HuH-7.5 (cell line): Measurements from ENCODE around the gene CEP295NL.
"Not testable (repeated sequence)": the region's sequence is repeated elsewhere in the genome, so short reads cannot be mapped to it uniquely, and the experiment has no call there.

Source experiments
- DNase-seq: peaks from one replicate; pipeline ENCODE4 v3.0.0; 2011; ENCODE audit warnings: low spot score

CEP295NL gene, protein sequence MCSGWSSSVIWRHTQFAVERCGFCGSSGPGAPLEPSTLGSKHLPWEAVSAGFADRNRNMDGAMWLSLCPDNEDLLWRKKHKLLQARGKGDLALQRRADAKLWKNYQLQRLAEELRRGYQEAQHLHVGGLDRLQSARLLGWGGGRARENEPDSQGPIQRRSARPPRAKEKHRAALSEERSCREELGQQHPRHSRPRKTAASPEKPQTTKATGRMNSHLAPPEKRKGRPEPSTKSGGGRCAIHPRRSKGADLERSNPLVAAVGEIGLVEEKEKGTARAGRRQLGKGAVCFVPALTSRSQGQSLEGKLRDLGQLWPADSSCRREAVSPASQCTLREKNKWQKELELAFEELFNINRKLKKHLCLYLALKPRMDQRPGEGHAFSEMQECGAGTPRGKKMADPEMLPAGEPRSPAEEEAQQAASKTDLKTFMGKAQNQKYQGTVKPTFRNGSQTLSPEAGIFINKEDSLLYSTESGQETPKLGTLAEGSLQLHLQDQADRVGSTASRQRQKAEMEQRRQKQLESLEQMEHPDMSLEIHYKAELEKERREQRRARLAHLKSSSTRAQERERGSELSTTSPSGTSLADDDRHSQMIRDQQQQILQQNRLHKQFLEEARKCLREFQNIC

GRCh38 chr17:78903101-78903779, at the start of gene CEP295NL:
CEP295NL (minus strand) TSS chr17:78903201; CDS start chr17:78901828, 1,373 bp downstream.
- no peak for DNase-seq

- DNase-seq = no peak
These were observed 49.7 kb upstream of the CEP295NL start for GRCh38 chr17:78952706-78953105.

DNA sequence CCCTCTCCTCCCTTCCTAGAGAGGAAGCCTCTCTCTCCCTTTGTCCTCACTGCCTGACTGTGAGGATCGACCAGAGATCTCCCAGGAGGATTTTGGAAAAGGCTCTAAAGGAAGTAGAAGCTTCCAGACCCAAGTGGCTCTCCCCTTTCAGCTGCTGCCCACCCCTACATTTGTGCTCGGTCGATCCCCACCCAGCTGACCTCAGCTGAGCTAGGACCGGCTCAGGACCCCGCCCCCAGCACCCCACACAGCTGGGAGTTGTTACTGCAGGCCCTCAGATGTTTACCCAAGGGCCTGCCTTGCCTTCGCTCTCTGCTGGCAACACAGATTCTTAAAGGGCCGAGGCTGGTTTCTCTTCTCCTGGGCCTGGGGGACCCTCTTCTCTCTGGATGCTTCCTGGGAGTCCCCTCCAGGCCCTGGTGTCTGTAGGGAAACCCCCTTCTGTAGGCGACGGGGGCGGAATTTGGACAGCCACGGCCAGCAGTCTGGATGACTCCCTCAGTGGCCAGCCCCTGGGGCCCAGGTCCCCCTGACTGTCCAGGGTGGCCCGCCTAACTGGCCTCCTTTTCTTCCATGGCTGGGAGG, 49.1 kb upstream of the CEP295NL start:
- DNase-seq = no peak

DNA sequence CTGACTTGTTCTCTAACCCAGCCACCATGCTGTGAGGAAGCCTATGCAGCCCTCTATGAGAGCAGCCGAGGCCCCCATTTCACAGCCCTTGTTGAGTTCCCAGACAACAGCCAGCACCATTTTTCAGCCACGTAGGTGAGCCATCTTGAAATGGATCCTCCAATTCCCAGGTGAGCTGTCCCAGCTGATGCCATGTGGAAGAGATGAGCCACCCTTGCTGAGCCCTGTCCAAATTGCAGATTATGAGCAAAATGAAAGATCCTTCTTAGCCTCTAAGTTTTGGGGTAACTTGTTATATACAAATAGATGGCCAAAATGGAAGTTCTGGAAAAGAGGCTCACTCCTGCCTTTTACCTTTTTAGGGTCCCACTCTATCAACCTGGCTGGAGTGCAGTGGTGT, 47.9 kb upstream of the CEP295NL start:
- no peak for DNase-seq

DNA sequence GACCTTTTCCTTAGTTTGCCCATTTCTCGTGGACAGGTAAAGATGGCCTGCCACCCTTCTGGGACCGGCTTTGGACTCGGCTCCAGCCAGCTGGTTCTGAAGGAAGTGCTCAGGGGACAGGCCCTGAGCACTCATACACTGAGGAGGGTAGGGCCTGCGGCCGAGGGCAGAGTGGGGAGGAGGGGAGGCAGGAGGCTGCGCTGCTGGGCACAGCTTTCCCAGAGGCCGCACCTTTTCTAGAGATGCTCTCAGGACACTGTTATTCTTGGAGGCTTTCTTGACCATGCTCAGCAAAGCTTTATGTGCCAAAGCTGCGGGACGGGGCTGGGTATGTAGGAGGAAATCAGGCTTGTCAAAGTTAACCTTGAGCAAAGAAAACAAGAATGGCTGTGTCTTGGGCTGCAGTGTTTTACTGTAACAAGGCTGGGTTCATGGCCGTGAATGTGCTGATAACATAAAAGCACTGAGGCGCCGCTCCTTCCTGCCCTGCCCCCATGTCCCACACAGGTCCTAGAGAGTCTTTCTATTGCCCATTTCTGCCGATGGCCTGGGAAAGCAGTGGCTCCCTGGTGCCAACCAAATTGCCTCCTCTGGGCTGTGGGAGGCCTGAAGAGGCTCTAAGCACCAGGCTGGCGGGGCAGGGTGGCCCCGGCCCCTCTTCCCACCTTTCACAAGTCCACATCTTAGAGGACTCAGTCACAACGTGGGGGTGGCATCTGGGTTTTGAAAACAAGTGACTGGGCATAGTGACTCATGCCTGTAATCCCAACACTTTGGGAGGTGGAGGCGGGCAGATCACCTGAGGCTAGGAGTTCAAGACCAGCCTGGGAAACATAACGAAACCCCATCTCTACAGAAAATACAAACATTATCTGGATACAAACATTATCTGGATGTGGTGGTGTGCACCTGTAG, 44.5 kb upstream of the CEP295NL start:
- no peak for DNase-seq

DNA sequence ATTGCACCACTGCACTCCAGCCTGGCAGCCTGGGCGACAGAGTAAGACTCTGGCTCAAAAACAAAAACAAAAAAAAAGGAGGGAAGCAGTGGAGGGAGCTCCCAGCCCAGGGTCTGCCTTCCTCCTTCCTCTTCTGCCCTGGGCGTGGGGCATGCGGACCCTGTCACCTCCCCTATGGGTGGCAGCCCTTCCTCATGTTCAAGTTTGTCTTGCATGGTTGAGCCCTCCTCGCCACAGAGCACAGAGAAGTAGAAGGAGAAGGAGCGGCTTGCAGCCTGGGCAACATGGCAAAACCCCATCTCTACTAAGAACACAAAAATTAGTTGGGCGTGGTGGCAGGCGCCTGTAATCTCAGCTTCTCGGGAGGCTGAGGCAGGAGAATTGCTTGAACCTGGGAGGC, 43.6 kb upstream of the CEP295NL start:
- no peak for DNase-seq

GRCh38 chr17:78946131-78946530, 43.1 kb upstream of the CEP295NL start:
- DNase-seq = no peak

GRCh38 chr17:78945455-78945854, 42.5 kb upstream of the CEP295NL start:
- DNase-seq = not testable (repeated sequence)

DNA sequence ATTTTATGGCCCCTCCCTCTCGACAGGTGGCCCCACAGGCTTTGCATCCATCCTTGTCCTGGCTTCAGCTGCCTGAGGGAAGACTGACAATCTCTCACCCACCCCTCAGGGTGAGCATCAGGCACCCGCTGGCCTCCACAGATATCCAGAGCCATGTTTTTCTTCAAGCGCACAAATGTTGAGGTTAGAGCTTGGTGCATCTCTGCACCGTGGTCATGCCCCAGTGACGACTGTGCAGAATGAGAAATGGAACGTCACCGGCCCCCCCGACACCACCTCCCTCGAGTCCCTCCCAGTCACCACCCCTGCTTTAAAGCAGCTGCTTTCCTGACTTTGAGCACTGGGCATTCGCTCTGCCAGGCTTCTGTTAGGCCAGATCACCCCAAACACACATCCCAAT, 42.0 kb upstream of the CEP295NL start:
- no peak for DNase-seq

- DNase-seq = no peak
These were observed 41.0 kb upstream of the CEP295NL start for GRCh38 chr17:78944026-78944425.

DNA sequence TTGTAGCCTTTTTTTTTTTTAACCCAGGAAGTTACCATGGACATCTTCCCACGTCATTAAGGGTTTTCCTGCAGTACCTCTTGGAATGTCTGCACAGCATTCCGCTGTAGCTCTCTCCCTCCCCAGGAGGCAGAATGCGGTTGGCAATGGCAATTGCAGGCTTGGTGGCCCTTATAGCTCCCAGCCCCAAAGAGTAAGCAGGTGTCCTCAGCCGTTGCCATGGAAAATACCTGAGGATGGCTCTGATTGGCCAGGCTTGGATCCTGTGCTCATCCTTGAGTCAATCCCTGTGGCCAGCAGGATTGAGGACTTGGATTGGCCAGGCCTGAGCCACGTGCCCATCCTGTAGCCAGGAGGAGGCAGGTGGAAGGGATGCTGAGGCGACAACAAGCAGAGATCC, 37.7 kb upstream of the CEP295NL start:
- no peak for DNase-seq

GRCh38 chr17:78940258-78940657, 37.3 kb upstream of the CEP295NL start:
- DNase-seq = no peak

GRCh38 chr17:78939615-78940014, 36.6 kb upstream of the CEP295NL start:
- no peak for DNase-seq

DNA sequence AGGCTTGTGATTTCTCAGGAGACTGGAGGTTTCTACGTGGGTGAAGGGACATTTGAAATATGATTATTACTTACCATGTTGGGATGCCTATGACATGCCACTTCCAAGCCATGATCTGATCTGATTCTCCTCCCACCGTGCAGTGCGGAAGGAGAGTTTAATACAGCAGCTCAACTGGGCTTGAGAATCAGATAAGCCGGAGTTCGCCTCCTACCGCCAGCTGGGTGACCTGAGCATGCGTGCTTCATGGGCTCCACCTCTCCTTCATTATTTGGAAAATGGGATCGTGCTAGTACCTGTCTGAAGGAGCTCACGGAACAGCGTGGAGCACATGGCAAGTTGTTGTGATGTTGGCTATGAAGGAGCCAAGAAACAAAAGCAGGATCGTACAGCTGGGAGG, 34.6 kb upstream of the CEP295NL start:
- no peak for DNase-seq

DNA sequence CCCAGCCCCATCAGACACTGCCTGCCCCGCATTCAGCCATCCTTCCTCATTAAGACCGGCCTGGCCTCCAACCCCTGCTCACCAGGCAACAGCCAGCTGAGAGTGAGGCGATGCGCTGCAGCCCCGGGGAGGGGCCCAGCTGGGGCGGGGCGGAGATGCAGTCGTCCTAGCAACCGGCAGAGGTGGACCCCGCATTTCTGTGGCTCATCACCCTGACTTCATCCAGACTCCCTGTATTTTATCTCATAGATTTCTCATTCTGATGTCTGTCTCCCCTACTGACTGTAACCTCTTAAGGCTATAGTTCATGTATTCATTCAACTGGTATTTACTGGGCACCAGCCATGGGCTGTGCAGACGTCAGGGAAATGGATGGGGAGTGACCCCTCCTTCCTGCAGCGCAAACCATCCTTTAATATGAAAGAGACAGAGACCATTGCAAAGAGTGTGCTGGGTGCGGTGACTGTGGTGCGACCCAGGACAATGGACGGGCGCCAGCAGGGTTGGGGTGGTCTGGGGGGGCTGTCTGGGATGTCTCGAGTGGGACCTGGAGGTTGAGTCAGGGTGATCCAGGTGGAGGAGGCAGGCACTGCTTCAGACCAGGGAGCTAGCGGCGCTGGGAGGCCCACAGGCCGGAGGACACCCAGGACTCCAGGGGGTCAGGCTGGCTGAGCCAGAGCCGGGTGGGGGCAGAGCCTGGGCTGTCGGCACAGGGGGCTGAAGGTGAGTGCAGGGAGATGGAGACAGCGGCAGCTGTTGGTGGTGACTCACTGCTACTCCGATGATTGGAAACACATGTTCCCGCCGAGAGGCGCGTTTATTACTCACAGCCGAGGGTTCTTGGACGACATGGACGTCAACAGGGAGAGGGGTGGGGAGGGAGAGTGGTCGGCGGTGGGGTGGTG, 32.7 kb upstream of the CEP295NL start:
- DNase-seq = no peak

DNA sequence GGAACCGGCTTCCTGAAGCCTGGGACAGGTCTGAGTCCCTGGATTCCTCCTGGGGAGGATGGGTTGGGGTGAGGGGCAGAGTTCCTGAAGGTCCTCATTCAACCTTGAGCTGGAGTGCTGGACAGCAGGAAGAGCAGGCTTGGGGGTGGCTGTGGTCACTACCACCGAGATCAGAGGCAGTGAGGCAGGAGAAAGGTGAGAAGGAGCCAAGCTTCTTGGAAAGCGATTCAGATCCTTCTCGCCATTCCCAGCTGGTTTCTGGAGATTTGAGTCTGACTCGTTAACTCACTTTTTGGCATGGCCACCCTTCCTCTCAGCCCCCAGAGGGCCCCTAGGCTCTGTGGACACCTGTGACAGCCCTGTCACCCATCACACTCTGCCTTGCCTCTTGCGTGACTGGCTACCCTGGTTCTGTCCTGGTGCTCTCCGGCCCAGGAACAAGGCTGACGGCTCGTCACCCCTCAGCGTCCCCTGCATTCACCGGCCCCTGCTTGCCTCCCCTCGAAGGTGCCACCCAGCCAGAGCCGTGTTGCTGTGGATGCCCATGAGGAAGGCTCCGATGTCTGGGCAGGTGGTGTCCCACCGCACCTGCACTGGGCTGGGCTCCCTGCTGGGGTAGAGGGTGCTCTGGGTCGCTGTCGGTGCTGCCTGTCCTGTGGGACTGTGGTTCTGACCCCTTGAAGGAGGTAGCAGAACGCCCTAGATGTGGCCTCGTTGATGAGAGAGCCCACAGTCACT, 31.8 kb upstream of the CEP295NL start:
- DNase-seq = no peak

DNA sequence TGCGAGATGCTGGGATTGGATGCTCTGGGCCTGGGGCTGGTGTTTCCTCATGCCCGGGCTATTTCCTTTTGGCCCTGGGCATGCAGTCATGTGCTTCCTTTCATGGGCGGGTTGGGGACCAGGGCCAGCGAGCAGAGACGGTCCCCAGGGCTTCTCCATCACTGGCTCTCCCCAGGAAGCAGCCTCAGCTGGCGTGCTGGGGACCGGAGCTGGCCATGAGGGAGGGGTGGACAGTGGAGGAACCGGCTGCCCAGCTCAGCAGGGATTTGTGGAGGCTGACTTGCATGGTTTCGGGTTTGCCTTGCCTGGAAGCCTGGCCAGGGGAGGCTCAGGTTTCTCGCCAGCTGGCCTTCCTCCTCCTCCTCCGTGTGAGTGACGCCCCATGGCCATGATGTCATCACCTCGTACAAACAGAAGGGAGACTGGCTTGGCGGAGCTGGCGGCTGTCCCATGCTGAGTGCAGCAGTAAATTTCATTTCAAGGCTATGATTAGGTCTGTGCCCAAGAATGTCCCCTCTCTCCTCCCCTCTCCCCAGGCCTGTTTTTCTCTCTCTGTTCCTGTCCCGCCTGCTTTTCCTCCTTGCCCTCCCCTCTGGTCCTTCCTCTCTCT, 31.1 kb upstream of the CEP295NL start:
- peak; percentile 56 for DNase-seq

DNA sequence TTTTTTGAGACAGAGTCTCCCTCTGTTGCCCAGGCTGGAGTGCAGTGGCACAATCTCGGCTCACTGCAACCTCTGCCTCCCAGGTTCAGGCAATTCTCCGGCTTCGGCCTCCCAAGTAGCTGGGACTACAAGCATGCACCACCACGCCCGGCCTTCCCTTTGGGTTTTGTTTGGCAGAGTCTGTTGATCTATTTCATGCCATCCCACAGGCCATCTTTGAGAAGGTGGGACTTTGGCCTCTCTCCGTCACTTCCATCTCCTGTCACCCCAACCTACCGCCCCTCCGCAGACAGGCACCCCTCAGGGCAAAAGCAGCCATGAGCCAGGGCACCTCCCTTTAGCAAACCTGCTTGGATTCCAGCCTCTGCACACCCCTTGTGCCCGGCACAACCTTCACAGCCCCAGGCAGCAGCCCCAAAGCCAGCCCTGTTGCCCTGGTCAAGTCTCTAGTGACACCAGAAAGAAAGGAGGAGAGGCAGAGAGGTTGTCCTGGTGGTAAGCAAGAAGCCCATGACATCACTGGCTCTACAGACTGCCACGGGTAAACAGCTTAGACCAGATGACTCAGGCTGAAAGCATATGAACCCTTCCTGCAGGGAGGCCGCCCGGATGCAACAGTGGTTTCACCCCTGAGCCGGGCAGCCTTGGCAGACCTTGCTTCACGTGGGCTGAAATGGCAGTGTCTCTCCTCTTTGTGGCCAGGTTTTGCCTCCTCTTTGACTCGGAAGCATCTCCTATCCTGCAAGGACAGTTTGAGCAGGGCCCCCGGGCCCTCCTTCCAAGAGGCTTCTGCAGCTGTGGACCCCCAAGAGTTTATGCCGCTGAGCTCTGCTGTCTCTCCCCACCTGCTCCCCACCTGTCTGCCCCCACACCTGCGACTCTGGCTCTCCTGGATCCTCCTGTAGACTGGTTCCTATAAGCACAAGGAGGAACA, 30.3 kb upstream of the CEP295NL start:
- peak; percentile 42 for DNase-seq
